Astrocyte (in vitro differentiated cells and primary cell): Measurements from ENCODE around the gene PDE3A. TPM values are rescaled to one million over a fixed set of nuclear protein-coding genes. Genes with fewer than 3 reads are reported as not detected.

Experiments
- DNase-seq: peaks from one replicate; pipeline ENCODE4 v3.0.0-alpha.2; 2010; ENCODE audit warnings: low read depth
- FAIRE-seq: peaks from 2 replicates; lab custom pipeline; 2011; peaks lifted over from hg19 to GRCh38; lab: Jason Lieb, UNC
- H2AFZ ChIP-seq: 2 replicates; pipeline ENCODE4 v1.6.0; 2012; ENCODE audit warnings: low read depth, low read length, inconsistent platforms
- H3K27ac ChIP-seq: 2 replicates; pipeline ENCODE4 v1.5.1; 2011; ENCODE audit warnings: low read depth, low read length, inconsistent platforms
- H3K27me3 ChIP-seq: 2 replicates; pipeline ENCODE4 v1.6.0; 2011; ENCODE audit warnings: low read length, inconsistent platforms; ENCODE audit not compliant: insufficient read depth
- H3K36me3 ChIP-seq: 2 replicates; pipeline ENCODE4 v1.5.1; 2011; ENCODE audit warnings: low read length, inconsistent platforms; ENCODE audit not compliant: insufficient read depth
- H3K4me1 ChIP-seq: 2 replicates; pipeline ENCODE4 v1.5.1; 2011; ENCODE audit warnings: low read length, inconsistent platforms; ENCODE audit not compliant: insufficient read depth
- H3K4me2 ChIP-seq: 2 replicates; pipeline ENCODE4 v1.6.0; 2012; ENCODE audit warnings: low read length, inconsistent platforms
- H3K4me3 ChIP-seq: 2 replicates; pipeline ENCODE4 v1.5.1; 2011; ENCODE audit warnings: low read depth, mild to moderate bottlenecking, low read length, inconsistent platforms; ENCODE audit not compliant: insufficient read depth
- H3K79me2 ChIP-seq: 2 replicates; pipeline ENCODE4 v1.6.0; 2012; ENCODE audit warnings: mild to moderate bottlenecking, low read length, inconsistent platforms; ENCODE audit not compliant: insufficient read depth
- H3K9ac ChIP-seq: 2 replicates; pipeline ENCODE4 v1.6.0; 2012; ENCODE audit warnings: mild to moderate bottlenecking, low read length, inconsistent platforms
- H3K9me3 ChIP-seq: 2 replicates; pipeline ENCODE4 v1.5.1; 2012; ENCODE audit warnings: low read depth, mild to moderate bottlenecking, low read length, inconsistent platforms; ENCODE audit not compliant: insufficient read depth
- H4K20me1 ChIP-seq: 2 replicates; pipeline ENCODE4 v1.6.0; 2012; ENCODE audit warnings: low read length, inconsistent platforms; ENCODE audit not compliant: insufficient read depth
- H3K27ac Mint-ChIP-seq: one replicate; pipeline ENCODE4 v1.8.0; 2021; ENCODE audit warnings: mild to moderate bottlenecking, mixed read lengths; ENCODE audit not compliant: unreplicated experiment
- H3K27me3 Mint-ChIP-seq: one replicate; pipeline ENCODE4 v1.8.0; 2021; ENCODE audit warnings: low read depth, mixed read lengths; ENCODE audit not compliant: unreplicated experiment
- H3K36me3 Mint-ChIP-seq: one replicate; pipeline ENCODE4 v1.8.0; 2021; ENCODE audit warnings: low read depth, mixed read lengths; ENCODE audit not compliant: unreplicated experiment
- H3K4me1 Mint-ChIP-seq: one replicate; pipeline ENCODE4 v1.8.0; 2021; ENCODE audit warnings: low read depth, mixed read lengths; ENCODE audit not compliant: unreplicated experiment
- H3K4me3 Mint-ChIP-seq: one replicate; pipeline ENCODE4 v1.8.0; 2021; ENCODE audit warnings: mild to moderate bottlenecking, moderate library complexity, mixed read lengths; ENCODE audit not compliant: unreplicated experiment
- H3K9me3 Mint-ChIP-seq: one replicate; pipeline ENCODE4 v1.8.0; 2021; ENCODE audit warnings: mild to moderate bottlenecking, mixed read lengths; ENCODE audit not compliant: unreplicated experiment
- CTCF ChIP-seq: IDR thresholded peaks from 2 replicates; pipeline ENCODE4 v1.5.1; 2011; ENCODE audit warnings: low read depth, mild to moderate bottlenecking, inconsistent platforms, low read length, moderate library complexity; ENCODE audit not compliant: insufficient read depth
- EZH2 ChIP-seq: IDR thresholded peaks from 2 replicates; pipeline ENCODE4 v1.6.1; 2012; ENCODE audit warnings: mild to moderate bottlenecking, low read length, inconsistent platforms; ENCODE audit not compliant: insufficient read depth
- total RNA-seq: library from RNA; stranded (reverse); gene quantifications from 2 replicates; pipeline ENCODE4 v1.2.1, GENCODE V29; 2021

The PDE3A gene
- total RNA-seq, 1 donor from 2014 or later = 1.7 TPM

- Mint-ChIP-seq H3K36me3 (no peaks in the 10 kb centered on the region), H3K4me3 (no peak overlapping the region), H3K27me3 (peaks cover 3% of the 10 kb centered on the region), H3K4me1 (no peaks in the 10 kb centered on the region), H3K27ac (no peak overlapping the region), H3K9me3 (no peaks in the 10 kb centered on the region)
- H3K36me3 ChIP-seq = no peaks in the 10 kb centered on the region
- H3K27ac ChIP-seq = no peak overlapping the region
- no peaks in the 10 kb centered on the region for H3K9me3 ChIP-seq
- FAIRE-seq = no peak
- DNase-seq = no peak
- no peak overlapping the region for H2AFZ ChIP-seq
- no peaks in the 10 kb centered on the region for H3K27me3 ChIP-seq
- no peak for TF ChIP-seq EZH2
- no peak for TF ChIP-seq CTCF
- no peaks in the 10 kb centered on the region for H3K79me2 ChIP-seq
- no peak overlapping the region for H3K4me2 ChIP-seq
- no peak overlapping the region for H3K9ac ChIP-seq
- no peak overlapping the region for H3K4me3 ChIP-seq
- no peaks in the 10 kb centered on the region for H4K20me1 ChIP-seq
- no peaks in the 10 kb centered on the region for H3K4me1 ChIP-seq
Measured at GRCh38 chr12:20364501-20364900, 3.8 kb upstream of the PDE3A start.

GRCh38 chr12:20366776-20367409, 1.4 kb upstream of the PDE3A start:
- H3K27ac ChIP-seq = no peak overlapping the region
- no peaks in the 10 kb centered on the region for H4K20me1 ChIP-seq
- no peaks in the 10 kb centered on the region for H3K36me3 ChIP-seq
- H3K9ac ChIP-seq = no peak overlapping the region
- H3K4me2 ChIP-seq = no peak overlapping the region
- no peaks in the 10 kb centered on the region for H3K9me3 ChIP-seq
- no peaks in the 10 kb centered on the region for H3K27me3 ChIP-seq
- H3K79me2 ChIP-seq = peaks cover 7% of the 10 kb centered on the region
- no peak for DNase-seq
- Mint-ChIP-seq H3K4me3 (no peak overlapping the region), H3K9me3 (no peaks in the 10 kb centered on the region), H3K4me1 (peaks cover 3% of the 10 kb centered on the region), H3K27me3 (peaks cover 12% of the 10 kb centered on the region), H3K36me3 (no peaks in the 10 kb centered on the region), H3K27ac (no peak overlapping the region)
- no peak overlapping the region for H3K4me3 ChIP-seq
- no peak overlapping the region for H2AFZ ChIP-seq
- H3K4me1 ChIP-seq = no peaks in the 10 kb centered on the region
- no peak for FAIRE-seq
- TF ChIP-seq EZH2 = no peak
- TF ChIP-seq CTCF = no peak

- Mint-ChIP-seq H3K4me3 (peak overlapping the region; percentile 90), H3K27ac (no peak overlapping the region), H3K27me3 (peaks cover 12% of the 10 kb centered on the region), H3K9me3 (no peaks in the 10 kb centered on the region), H3K36me3 (no peaks in the 10 kb centered on the region), H3K4me1 (peaks cover 3% of the 10 kb centered on the region)
- Histone ChIP-seq H4K20me1 (no peaks in the 10 kb centered on the region), H3K4me2 (peak overlapping the region; percentile 99), H3K79me2 (peaks cover 14% of the 10 kb centered on the region), H2AFZ (peak overlapping the region; percentile 87), H3K9me3 (no peaks in the 10 kb centered on the region), H3K4me3 (peak overlapping the region; percentile 94), H3K27ac (peak overlapping the region; percentile 85), H3K4me1 (no peaks in the 10 kb centered on the region), H3K9ac (peak overlapping the region; percentile 92), H3K36me3 (no peaks in the 10 kb centered on the region), H3K27me3 (no peaks in the 10 kb centered on the region)
- DNase-seq (no peak), FAIRE-seq (no peak)
- TF ChIP-seq EZH2 = no peak
- no peak for TF ChIP-seq CTCF
Measured at GRCh38 chr12:20367583-20368113, 689 bp upstream of the PDE3A start.
